ENCODE results near the gene HCAR3.
"Not testable (repeated sequence)": the region's sequence is repeated elsewhere in the genome, so short reads cannot be mapped to it uniquely, and the experiment has no call there.

The HCAR3 gene

GRCh38 chr12:122716658-122717057 is at the start of gene HCAR3:
Gene HCAR3 (minus strand): TSS chr12:122716811. CDS start chr12:122716737, 74 bp downstream.
- not testable (repeated sequence) for DNase-seq

DNA sequence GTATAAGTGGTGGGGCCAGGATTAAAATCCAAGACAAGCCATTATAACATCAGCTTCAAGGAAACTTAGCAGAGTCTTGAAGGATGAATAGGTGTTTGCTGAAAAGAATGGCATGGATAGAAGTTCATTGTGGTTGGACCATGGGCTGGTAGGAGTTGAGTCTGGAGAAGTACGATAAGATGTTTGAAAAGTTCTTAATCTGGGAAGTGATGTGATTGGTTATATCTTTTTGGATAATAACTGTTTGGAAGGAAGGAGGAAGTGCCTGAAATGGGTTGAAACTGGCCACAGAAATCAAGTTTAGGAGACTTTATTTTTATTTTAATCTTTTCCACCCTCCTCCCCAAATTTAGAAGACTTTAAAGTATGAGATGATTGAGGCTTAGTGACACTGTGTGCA is 41.0 kb upstream of the HCAR3 start:
- DNase-seq: no peak

GRCh38 chr12:122754790-122755189 is 38.2 kb upstream of the HCAR3 start:
- DNase-seq: no peak

GRCh38 chr12:122753319-122753650 is 36.7 kb upstream of the HCAR3 start:
- DNase-seq: no peak

- peak; percentile 97 for DNase-seq
Measured at GRCh38 chr12:122752464-122753318, 36.1 kb upstream of the HCAR3 start, which contains the start of gene DENR. Gene DENR (plus strand): TSS chr12:122752824. CDS start chr12:122753702, 878 bp downstream.

- not testable (repeated sequence) for DNase-seq
Measured at GRCh38 chr12:122750781-122751515, 34.3 kb upstream of the HCAR3 start.

- peak; percentile 12 for DNase-seq
Measured at GRCh38 chr12:122749569-122750332, 33.1 kb upstream of the HCAR3 start.

- no peak for DNase-seq
Measured at GRCh38 chr12:122747224-122748135, 30.9 kb upstream of the HCAR3 start.

GRCh38 chr12:122743895-122744525 is 27.4 kb upstream of the HCAR3 start:
- DNase-seq: no peak

DNA sequence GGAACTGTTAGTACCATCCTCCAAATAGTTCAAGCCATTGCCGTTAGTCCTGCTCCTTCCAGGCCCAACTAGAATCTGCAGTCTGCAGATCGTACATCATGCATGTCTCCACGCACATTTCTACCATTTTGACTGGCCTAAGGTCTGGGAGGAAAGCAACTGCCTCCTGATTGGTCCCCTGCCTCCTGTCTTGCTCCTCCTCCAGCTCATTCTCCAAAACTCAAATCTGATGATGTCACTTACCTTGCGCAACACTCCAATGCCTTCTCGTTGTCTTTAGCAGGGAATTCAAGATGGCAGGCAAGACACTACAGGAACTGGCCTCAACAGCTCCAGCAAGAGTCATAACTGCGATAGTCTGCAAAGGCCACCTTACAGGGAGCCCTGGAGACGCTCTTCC is 23.7 kb upstream of the HCAR3 start:
- no peak for DNase-seq

DNA sequence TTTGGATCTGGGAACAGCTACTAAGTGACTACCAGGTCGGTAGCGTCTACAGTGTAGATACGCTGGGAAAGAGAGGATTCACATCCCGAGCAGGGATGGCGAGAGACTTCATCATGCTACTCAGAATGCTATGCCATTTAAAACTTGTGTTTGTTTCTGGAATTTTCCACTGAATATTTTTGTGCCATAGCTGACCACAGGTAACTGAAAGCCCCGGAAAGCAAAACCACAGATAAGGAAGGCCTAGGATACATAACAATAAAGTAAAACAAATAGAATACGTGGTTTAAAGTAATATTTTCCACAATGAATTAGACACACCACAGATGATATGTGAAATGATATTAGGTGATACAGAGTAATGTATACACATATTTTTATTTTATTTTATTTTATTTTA is 22.0 kb upstream of the HCAR3 start:
- no peak for DNase-seq

- DNase-seq: no peak
Measured at GRCh38 chr12:122732611-122733010, 16.0 kb upstream of the HCAR3 start.

GRCh38 chr12:122732170-122732569 is 15.6 kb upstream of the HCAR3 start:
- no peak for DNase-seq

DNA sequence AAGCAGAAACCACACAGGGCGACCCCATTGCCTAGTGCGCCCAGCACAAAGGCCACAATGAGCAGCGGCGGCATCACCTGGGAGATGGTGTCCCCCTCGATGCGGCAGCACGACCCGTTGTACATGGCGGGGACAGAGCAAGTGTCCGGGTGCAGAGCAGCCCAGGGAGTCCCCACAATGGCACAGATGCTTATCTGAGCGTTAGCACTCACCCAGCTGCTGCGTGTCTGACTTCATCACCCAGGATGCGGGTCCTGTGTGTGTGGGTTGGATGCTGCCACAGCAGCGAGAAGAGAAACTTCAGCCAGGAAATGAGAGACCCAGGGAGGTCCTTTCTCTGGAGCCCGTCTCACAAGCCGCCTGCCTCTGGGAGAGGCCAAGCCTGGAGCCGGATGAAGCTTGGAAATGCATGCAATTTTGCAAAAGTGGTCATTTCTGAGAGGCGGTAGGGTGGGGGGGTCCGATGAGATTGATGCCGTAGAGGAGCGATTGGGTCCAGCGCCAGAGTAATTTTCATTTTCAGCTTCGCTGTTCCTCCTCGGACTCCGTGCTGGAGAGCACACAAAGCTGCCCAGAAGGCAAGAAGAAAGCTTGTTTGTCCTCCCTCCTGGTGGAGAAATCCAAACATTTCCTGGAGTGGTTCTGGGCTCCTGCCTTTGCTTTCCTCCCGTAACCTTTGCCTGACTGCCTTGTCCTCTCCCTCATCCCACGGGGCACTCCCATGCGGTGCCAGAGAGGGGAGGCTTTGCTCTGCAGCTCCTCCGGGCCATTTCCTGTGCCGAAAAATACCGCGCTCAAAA is 13.8 kb upstream of the HCAR3 start, which contains the start of gene HCAR1:
TSS of gene HCAR1 (minus strand) at position 630 of the 800 bp plus-strand sequence. CDS start at position 125, 505 bp downstream.
- peak; percentile 14 for DNase-seq

DNA sequence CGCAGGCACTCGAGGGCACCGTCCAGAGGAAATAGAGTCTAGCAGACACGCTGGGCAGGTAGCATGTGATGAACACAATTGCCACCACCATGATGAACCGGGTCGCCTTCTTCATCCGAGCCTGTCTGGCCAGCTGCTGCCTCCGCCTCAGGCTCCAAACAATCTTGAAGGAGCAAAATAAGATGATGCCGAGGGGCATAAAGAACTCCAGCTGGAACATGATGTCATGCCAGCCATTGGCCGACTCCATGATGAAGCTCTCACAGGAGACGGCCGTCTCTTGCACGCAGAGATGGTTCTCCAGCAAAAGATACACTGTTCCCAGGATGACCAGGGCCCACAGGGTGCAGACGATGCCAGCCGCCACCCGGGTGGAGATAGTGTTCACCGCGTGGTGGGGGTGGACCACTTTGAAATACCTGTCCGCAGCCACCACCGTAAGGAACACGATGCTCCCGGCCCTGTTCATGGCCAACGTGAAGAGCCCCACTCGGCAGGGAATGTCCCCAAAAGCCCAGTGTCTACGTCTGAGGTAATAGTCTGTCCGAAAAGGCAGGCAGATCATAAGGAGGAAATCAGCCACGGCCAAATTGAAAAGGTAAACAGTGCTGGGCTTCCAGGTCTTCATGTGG is 13.1 kb upstream of the HCAR3 start:
- DNase-seq: no peak

DNA sequence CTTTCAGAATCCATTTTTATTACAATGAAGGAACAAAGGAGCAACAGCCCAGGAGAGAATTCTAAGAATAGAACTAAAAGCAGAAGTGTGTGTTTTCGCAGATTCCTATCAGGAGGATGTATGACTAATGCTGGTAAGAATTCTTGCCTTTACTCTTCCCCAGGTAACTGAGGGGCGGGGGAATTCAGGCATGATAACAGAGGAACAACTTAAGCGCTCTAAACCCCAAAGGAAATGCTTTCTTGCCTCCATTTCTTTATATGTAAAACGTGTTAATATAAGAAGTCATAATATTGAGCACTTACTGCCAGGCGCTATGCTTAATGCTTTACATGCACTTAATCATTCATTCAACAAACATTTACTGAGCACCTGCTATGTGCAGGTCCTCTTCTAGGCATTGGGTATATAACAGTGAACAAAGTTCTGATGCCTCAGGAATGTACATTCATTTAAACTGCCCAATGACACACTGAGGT is 9.5 kb upstream of the HCAR3 start:
- no peak for DNase-seq

- no peak for DNase-seq
Measured at GRCh38 chr12:122725452-122726079, 9.0 kb upstream of the HCAR3 start.

DNA sequence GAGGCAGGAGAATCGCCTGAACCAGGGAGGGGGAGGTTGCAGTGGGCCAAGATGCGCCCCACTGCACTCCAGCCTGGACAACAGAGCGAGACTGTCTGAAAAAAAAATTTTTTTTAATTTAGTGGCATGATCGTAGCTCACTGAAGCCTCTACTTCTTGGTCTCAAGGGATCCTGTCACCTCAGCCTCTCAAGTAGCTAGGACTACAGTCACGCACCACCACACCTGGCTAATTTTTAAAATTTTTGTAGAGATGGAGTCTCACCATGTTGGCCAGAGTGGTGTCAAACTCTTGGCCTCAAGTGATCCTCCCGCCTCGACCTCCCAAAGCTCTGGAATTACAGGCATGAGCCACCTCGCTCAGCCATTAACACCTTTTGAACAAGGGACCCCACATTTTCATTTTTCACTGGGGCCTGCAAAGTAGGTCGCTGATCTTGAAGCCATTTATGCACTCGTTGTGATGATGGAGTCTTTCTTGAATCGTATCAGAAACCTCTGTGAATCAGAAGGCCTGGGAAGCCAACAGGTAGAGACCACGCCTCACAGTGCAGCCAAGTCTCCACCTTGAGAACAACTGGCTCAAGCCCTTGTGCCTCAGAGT is 8.1 kb upstream of the HCAR3 start:
- DNase-seq: no peak

GRCh38 chr12:122722387-122722786 is 5.8 kb upstream of the HCAR3 start:
- DNase-seq: no peak

All from NCI-H2029 (cell line).